K562 (cell line): ENCODE results near the gene ZNRF1. TPM values are rescaled to one million over a fixed set of nuclear protein-coding genes. Genes with fewer than 3 reads are reported as not detected.

Experiments used
- ETV6 ChIP-seq, 3 experiments: fragments of 150-350 bp in 1 of 3; sonication (generic) in 1 of 3; formaldehyde crosslinking in 1 of 3; IDR thresholded peaks; 2 replicates each; pipeline versions ENCODE4 v1.6.1 to v1.8.0; 2014 to 2022; ENCODE audit warnings: borderline replicate concordance in 2 of 3, low read depth in 2 of 3, antibody characterized with exemption in 1 of 3, low read length in 1 of 3, mild to moderate bottlenecking in 1 of 3, missing genetic modification reagents in 1 of 3
- FOXJ2 ChIP-seq: fragments of 200-800 bp; sonication (Bioruptor generic); IDR thresholded peaks from 2 replicates; pipeline ENCODE4 v1.6.1; 2016; ENCODE audit warnings: missing genetic modification characterization, missing compliant biosample characterization
- HDAC2 ChIP-seq: fragments of 450-650 bp; IDR thresholded peaks from 2 replicates; pipeline ENCODE4 v1.6.1; 2016; ENCODE audit warnings: mild to moderate bottlenecking
- MEF2D ChIP-seq: conservative IDR thresholded peaks from 2 replicates; pipeline ENCODE4 v1.6.1; 2016; ENCODE audit warnings: low read depth, missing genetic modification characterization, missing compliant biosample characterization
- NR2C1 ChIP-seq, 2 experiments: fragments of 450-650 bp; IDR thresholded peaks; 2 replicates each; pipeline ENCODE4 v1.6.1; 2017; ENCODE audit warnings: mild to moderate bottlenecking in 2 of 2, antibody characterized with exemption in 1 of 2, inconsistent platforms in 1 of 2, missing compliant biosample characterization in 1 of 2, missing genetic modification characterization in 1 of 2
- SRSF7 ChIP-seq: fragments of 200-400 bp; formaldehyde crosslinking; optimal IDR thresholded peaks from 2 replicates; pipeline ENCODE3; 2017; ENCODE audit warnings: mild to moderate bottlenecking, low read depth, low read length
- STAG1 ChIP-seq: sonication (generic); formaldehyde crosslinking; IDR thresholded peaks from 2 replicates; pipeline ENCODE4 v1.5.0; 2020; ENCODE audit warnings: missing genetic modification reagents, borderline replicate concordance
- TAF1 ChIP-seq: IDR thresholded peaks from 2 replicates; pipeline ENCODE4 v1.6.1; 2011; ENCODE audit warnings: mild to moderate bottlenecking, low read length, moderate library complexity; ENCODE audit not compliant: insufficient read depth, control insufficient read depth, severe bottlenecking; ENCODE audit errors: extremely low read depth
- TCF3 ChIP-seq: sonication (generic); formaldehyde crosslinking; IDR thresholded peaks from 2 replicates; pipeline ENCODE4 v1.4.0; 2020; ENCODE audit warnings: mild to moderate bottlenecking, missing genetic modification reagents
- ZFX ChIP-seq: sonication (generic); formaldehyde crosslinking; IDR thresholded peaks from 2 replicates; pipeline ENCODE4 v1.8.0; 2022; ENCODE audit warnings: mild to moderate bottlenecking, missing genetic modification reagents, moderate library complexity
- ZNF444 ChIP-seq: fragments of 250-450 bp; sonication (Bioruptor Pico); IDR thresholded peaks from 2 replicates; pipeline ENCODE4 v1.4.0; 2020; ENCODE audit warnings: mild to moderate bottlenecking, moderate library complexity
- polyA plus RNA-seq, 8 experiments: library from polyadenylated mRNA; depleted of rRNA in 4 of 8; stranded (reverse) in 5 of 8; unstranded in 3 of 8; fragments of >200 nt; fragmentation: Nextera tagmentation in 2 of 8; fragmentation: Illumina TruSeq in 1 of 8; extraction: Ambion mirVana in 2 of 8; extraction: Trizol in 1 of 8; gene quantifications; 2 replicates each; pipeline versions ENCODE4 v1.2.1 to v1.2.3, GENCODE V29; 2011 to 2014; ENCODE audit warnings: inconsistent platforms in 1 of 8, missing spikeins in 1 of 8
- total RNA-seq, 7 experiments: library from RNA; depleted of rRNA in 6 of 7; stranded (reverse); fragments of >200 nt in 6 of 7; fragmentation: Illumina TruSeq in 2 of 7; extraction: Trizol in 2 of 7; gene quantifications; 2 replicates each; pipeline versions ENCODE4 v1.2.1 to v1.2.3, GENCODE V29; 2011 to 2021; ENCODE audit warnings: low replicate concordance in 1 of 7
- TF ChIP-seq, protein P1 (sequence below), 3 experiments: fragments of 200-800 bp in 1 of 3; fragments of 250-450 bp in 1 of 3; fragments of 450-650 bp in 1 of 3; sonication (Bioruptor Pico) in 1 of 3; sonication (Bioruptor generic) in 1 of 3; formaldehyde crosslinking in 1 of 3; IDR thresholded peaks; 2 replicates each; pipeline versions ENCODE4 v1.6.1 to v1.8.0; 2016 to 2022; ENCODE audit warnings: mild to moderate bottlenecking in 2 of 3, missing genetic modification characterization in 2 of 3, missing compliant biosample characterization in 1 of 3, moderate library complexity in 1 of 3
- TF ChIP-seq, protein P2 (sequence below), 2 experiments: fragments of 450-650 bp in 1 of 2; sonication (generic) in 1 of 2; formaldehyde crosslinking in 1 of 2; IDR thresholded peaks in 1 of 2; conservative IDR thresholded peaks in 1 of 2; 2 replicates each; pipeline versions ENCODE4 v1.6.1 to v1.8.1; 2016 to 2023; ENCODE audit warnings: mild to moderate bottlenecking in 2 of 2, moderate library complexity in 2 of 2, inconsistent platforms in 1 of 2, missing genetic modification reagents in 1 of 2
- TF ChIP-seq, protein P3 (sequence below), 2 experiments: fragments of 150-350 bp in 1 of 2; IDR thresholded peaks; 2 replicates each; pipeline ENCODE4 v1.6.1; 2012 to 2016; ENCODE audit warnings: low read depth in 2 of 2, low read length in 2 of 2, mild to moderate bottlenecking in 1 of 2, moderate library complexity in 1 of 2

ZNRF1 gene
- total and polyA plus RNA-seq, 9 of the 15 experiments (the other 6 are each of a cell fraction or from before 2014, with no cell fraction given): 9.5 to 37.7 (median 20.0) TPM

DNA sequence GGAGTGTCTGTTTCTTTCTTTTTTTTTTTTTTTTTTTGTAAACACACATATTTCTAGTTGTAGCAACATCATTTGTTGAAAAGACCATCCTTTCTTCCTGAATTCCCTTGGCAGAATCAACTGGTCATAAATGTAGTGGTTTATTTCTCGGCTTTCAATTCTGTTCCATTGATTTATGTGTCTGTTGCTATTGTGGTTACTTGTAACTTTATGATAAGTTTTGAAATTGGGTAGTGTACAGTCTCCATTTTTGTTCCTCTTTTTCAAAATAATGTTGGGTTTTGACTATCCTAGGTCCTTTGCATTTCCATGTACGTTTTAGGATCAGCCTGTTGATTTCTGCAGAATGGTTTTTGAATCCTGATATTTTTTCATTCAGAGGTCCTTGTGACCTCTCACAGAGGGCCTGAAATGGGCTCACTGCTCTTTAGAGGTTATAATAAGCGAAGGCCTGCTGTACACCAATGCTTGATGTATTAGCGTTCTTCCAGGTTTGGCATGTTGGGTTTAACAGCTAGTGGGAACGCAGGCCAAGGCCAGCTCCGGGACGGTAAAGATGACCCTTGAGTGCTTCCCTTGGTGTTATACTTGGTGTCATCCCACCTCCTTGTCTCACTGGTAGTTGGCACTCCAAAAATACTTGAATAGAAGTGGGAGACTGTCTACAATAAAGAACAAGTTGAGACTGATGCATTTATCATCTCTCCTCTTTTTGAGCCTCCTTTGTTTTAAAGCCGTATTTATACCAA lies 43.8 kb downstream of the ZNRF1 start (continued):
- TF ChIP-seq, protein P1, sequence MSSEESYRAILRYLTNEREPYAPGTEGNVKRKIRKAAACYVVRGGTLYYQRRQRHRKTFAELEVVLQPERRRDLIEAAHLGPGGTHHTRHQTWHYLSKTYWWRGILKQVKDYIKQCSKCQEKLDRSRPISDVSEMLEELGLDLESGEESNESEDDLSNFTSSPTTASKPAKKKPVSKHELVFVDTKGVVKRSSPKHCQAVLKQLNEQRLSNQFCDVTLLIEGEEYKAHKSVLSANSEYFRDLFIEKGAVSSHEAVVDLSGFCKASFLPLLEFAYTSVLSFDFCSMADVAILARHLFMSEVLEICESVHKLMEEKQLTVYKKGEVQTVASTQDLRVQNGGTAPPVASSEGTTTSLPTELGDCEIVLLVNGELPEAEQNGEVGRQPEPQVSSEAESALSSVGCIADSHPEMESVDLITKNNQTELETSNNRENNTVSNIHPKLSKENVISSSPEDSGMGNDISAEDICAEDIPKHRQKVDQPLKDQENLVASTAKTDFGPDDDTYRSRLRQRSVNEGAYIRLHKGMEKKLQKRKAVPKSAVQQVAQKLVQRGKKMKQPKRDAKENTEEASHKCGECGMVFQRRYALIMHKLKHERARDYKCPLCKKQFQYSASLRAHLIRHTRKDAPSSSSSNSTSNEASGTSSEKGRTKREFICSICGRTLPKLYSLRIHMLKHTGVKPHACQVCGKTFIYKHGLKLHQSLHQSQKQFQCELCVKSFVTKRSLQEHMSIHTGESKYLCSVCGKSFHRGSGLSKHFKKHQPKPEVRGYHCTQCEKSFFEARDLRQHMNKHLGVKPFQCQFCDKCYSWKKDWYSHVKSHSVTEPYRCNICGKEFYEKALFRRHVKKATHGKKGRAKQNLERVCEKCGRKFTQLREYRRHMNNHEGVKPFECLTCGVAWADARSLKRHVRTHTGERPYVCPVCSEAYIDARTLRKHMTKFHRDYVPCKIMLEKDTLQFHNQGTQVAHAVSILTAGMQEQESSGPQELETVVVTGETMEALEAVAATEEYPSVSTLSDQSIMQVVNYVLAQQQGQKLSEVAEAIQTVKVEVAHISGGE (CRISPR knock-in tag; IDR thresholded peaks at IDR 0.05): peak in 1 of 3 experiments; percentile 9; a peak in 1 of 6 replicates
- peak; percentile 30 for TF ChIP-seq TAF1
- no peak; the same call in 1 of the 2 replicates for TF ChIP-seq TCF3 (CRISPR knock-in tag)
- TF ChIP-seq ZNF444 (CRISPR knock-in tag): no peak
- TF ChIP-seq FOXJ2 (tag): no peak
- TF ChIP-seq MEF2D (tag): no peak
- TF ChIP-seq SRSF7: no peak
- TF ChIP-seq, protein P2, sequence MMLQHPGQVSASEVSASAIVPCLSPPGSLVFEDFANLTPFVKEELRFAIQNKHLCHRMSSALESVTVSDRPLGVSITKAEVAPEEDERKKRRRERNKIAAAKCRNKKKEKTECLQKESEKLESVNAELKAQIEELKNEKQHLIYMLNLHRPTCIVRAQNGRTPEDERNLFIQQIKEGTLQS (IDR thresholded peaks at IDR 0.05): no peak
- TF ChIP-seq, protein P2 (CRISPR knock-in tag; conservative IDR thresholded peaks at IDR 0.05): no peak
- TF ChIP-seq, protein P3, sequence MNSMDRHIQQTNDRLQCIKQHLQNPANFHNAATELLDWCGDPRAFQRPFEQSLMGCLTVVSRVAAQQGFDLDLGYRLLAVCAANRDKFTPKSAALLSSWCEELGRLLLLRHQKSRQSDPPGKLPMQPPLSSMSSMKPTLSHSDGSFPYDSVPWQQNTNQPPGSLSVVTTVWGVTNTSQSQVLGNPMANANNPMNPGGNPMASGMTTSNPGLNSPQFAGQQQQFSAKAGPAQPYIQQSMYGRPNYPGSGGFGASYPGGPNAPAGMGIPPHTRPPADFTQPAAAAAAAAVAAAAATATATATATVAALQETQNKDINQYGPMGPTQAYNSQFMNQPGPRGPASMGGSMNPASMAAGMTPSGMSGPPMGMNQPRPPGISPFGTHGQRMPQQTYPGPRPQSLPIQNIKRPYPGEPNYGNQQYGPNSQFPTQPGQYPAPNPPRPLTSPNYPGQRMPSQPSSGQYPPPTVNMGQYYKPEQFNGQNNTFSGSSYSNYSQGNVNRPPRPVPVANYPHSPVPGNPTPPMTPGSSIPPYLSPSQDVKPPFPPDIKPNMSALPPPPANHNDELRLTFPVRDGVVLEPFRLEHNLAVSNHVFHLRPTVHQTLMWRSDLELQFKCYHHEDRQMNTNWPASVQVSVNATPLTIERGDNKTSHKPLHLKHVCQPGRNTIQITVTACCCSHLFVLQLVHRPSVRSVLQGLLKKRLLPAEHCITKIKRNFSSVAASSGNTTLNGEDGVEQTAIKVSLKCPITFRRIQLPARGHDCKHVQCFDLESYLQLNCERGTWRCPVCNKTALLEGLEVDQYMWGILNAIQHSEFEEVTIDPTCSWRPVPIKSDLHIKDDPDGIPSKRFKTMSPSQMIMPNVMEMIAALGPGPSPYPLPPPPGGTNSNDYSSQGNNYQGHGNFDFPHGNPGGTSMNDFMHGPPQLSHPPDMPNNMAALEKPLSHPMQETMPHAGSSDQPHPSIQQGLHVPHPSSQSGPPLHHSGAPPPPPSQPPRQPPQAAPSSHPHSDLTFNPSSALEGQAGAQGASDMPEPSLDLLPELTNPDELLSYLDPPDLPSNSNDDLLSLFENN (IDR thresholded peaks at IDR 0.05; ENCODE audit: low read depth in 2 of 2, low read length in 2 of 2): no peak
- TF ChIP-seq ZFX: peak; percentile 71
- TF ChIP-seq ETV6 (IDR thresholded peaks at IDR 0.05; ENCODE audit: borderline replicate concordance in 1 of 2, low read depth in 2 of 2, low read length in 1 of 2): no peak
- no peak for TF ChIP-seq ETV6 (CRISPR knock-in tag; IDR thresholded peaks at IDR 0.05; ENCODE audit: borderline replicate concordance)
- no peak for TF ChIP-seq NR2C1 (IDR thresholded peaks at IDR 0.05)
- no peak for TF ChIP-seq NR2C1 (tag; IDR thresholded peaks at IDR 0.05)
- TF ChIP-seq STAG1 (CRISPR knock-in tag): no peak
- TF ChIP-seq HDAC2: no peak
